CD4-positive, CD25-positive, alpha-beta regulatory T cell (primary cell): ENCODE data around the gene KLHL10. TPM values are rescaled to one million over a fixed set of nuclear protein-coding genes. Genes with fewer than 3 reads are reported as not detected.
"Not testable (repeated sequence)": the region's sequence is repeated elsewhere in the genome, so short reads cannot be mapped to it uniquely, and the experiment has no call there.

Source experiments
- ATAC-seq, 2 donors: fragments of 150-1000 bp; cut with Tn5 transposase; one replicate each; pipeline ENCODE4 v1.10.0; 2021; ENCODE audit warnings: low read depth in 2 of 2, moderate number of reproducible peaks in 2 of 2, moderate library complexity in 1 of 2
- DNase-seq, 3 donors: peaks; one replicate each; pipeline versions ENCODE4 v3.0.0 to v3.0.0-alpha.2; 2012 to 2022; ENCODE audit warnings: mixed read lengths in 1 of 3
- H3K27ac ChIP-seq: one replicate; pipeline ENCODE4 v1.7.0; 2013; ENCODE audit warnings: mild to moderate bottlenecking, low read length; ENCODE audit not compliant: insufficient read depth, poor library complexity, severe bottlenecking
- H3K27me3 ChIP-seq: one replicate; pipeline ENCODE4 v1.7.0; 2013; ENCODE audit warnings: low read length; ENCODE audit not compliant: control insufficient read depth, insufficient read depth
- H3K36me3 ChIP-seq: one replicate; pipeline ENCODE4 v1.7.0; 2013; ENCODE audit warnings: mild to moderate bottlenecking, low read length, moderate library complexity; ENCODE audit not compliant: control insufficient read depth, insufficient read depth
- H3K4me1 ChIP-seq: 2 replicates; pipeline ENCODE4 v1.7.0; 2013; ENCODE audit warnings: mild to moderate bottlenecking, low read length; ENCODE audit not compliant: insufficient read depth, control insufficient read depth, poor library complexity, severe bottlenecking
- H3K4me3 ChIP-seq: one replicate; pipeline ENCODE4 v1.7.0; 2013; ENCODE audit warnings: low read depth, mild to moderate bottlenecking, low read length, moderate library complexity
- H3K9me3 ChIP-seq, 2 experiments: 1 replicate in 1 of 2; 2 replicates in 1 of 2; pipeline ENCODE4 v1.7.0; 2013; ENCODE audit warnings: low read length in 2 of 2, mild to moderate bottlenecking in 1 of 2, moderate library complexity in 1 of 2; ENCODE audit not compliant: control insufficient read depth in 2 of 2
- H3K27ac Mint-ChIP-seq, 3 donors: one replicate each; pipeline ENCODE4 v1.8.0; 2020 to 2022; ENCODE audit warnings: mild to moderate bottlenecking in 3 of 3, mixed read lengths in 3 of 3, moderate library complexity in 2 of 3
- H3K27me3 Mint-ChIP-seq: one replicate; pipeline ENCODE4 v1.8.0; 2022; ENCODE audit warnings: mild to moderate bottlenecking, mixed read lengths
- H3K36me3 Mint-ChIP-seq: one replicate; pipeline ENCODE4 v1.8.0; 2020; ENCODE audit warnings: mixed read lengths
- H3K4me1 Mint-ChIP-seq, 4 donors: one replicate each; pipeline ENCODE4 v1.8.0; 2020 to 2022; ENCODE audit warnings: mixed read lengths in 4 of 4, mild to moderate bottlenecking in 1 of 4
- H3K4me3 Mint-ChIP-seq, 4 donors: one replicate each; pipeline ENCODE4 v1.8.0; 2020 to 2022; ENCODE audit warnings: mild to moderate bottlenecking in 4 of 4, mixed read lengths in 4 of 4, moderate library complexity in 3 of 4
- H3K9me3 Mint-ChIP-seq, 7 donors: one replicate each; pipeline ENCODE4 v1.8.0; 2020 to 2022; ENCODE audit warnings: mixed read lengths in 7 of 7, mild to moderate bottlenecking in 3 of 7, moderate library complexity in 2 of 7
- polyA plus RNA-seq, 4 donors: library from polyadenylated mRNA; unstranded; fragments of 300-500 nt; fragmentation: Illumina TruSeq; gene quantifications; one replicate each; pipeline ENCODE4 v1.2.3, GENCODE V29; 2021
- total RNA-seq: library from RNA; stranded (reverse); gene quantifications from one replicate; pipeline ENCODE4 v1.2.3, GENCODE V29; 2022

KLHL10 gene
- total and polyA plus RNA-seq, 5 donors from 2014 or later = 0.19 to 0.25 (median 0.21) TPM; not detected in 2

- H3K4me1 Mint-ChIP-seq = peaks cover 28 to 50% (median 35%) of the 10 kb centered on the region in 4 donors
- DNase-seq (no peak), ATAC-seq (no peak)
- no peaks in the 10 kb centered on the region for H3K27me3 Mint-ChIP-seq
- Histone ChIP-seq H3K27me3 (no peaks in the 10 kb centered on the region), H3K9me3 (no peaks in the 10 kb centered on the region), H3K4me1 (peaks cover 6% of the 10 kb centered on the region), H3K27ac (no peak overlapping the region), H3K36me3 (peaks cover 31% of the 10 kb centered on the region), H3K4me3 (no peak overlapping the region)
- peaks cover 26% of the 10 kb centered on the region for H3K36me3 Mint-ChIP-seq
- peak overlapping the region in 1 of 4 donors; percentile 10 for H3K4me3 Mint-ChIP-seq
- H3K9me3 Mint-ChIP-seq = no peaks in the 10 kb centered on the region
- no peak overlapping the region for H3K27ac Mint-ChIP-seq
Measured at GRCh38 chr17:41849251-41849990, 11.8 kb downstream of the KLHL10 start.

GRCh38 chr17:41851382-41851781, 13.8 kb downstream of the KLHL10 start:
- not testable (repeated sequence) for DNase-seq, H3K4me3 ChIP-seq, H3K27me3 Mint-ChIP-seq, H3K27ac Mint-ChIP-seq, H3K4me1 ChIP-seq, ATAC-seq, H3K4me3 Mint-ChIP-seq, H3K27me3 ChIP-seq, H3K27ac ChIP-seq, H3K9me3 Mint-ChIP-seq, H3K9me3 ChIP-seq
- H3K36me3 ChIP-seq = peaks cover 40% of the 10 kb centered on the region
- peaks cover 25% of the 10 kb centered on the region for H3K36me3 Mint-ChIP-seq
- H3K4me1 Mint-ChIP-seq = peaks cover 33 to 60% (median 42%) of the 10 kb centered on the region in 4 donors

GRCh38 chr17:41860254-41860931, 22.8 kb downstream of the KLHL10 start:
- no peaks in the 10 kb centered on the region for H3K9me3 Mint-ChIP-seq
- Histone ChIP-seq H3K27me3 (no peaks in the 10 kb centered on the region), H3K4me1 (peaks cover 37% of the 10 kb centered on the region), H3K9me3 (no peaks in the 10 kb centered on the region), H3K4me3 (no peak overlapping the region), H3K36me3 (no peaks in the 10 kb centered on the region), H3K27ac (no peak overlapping the region)
- H3K27ac Mint-ChIP-seq = peak overlapping the region in 2 of 3 donors; percentile 44 to 60
- H3K27me3 Mint-ChIP-seq = no peaks in the 10 kb centered on the region
- H3K4me3 Mint-ChIP-seq = peak overlapping the region in 3 of 4 donors; percentile 41 to 78 (median 68)
- ATAC-seq (no peak), DNase-seq (no peak)
- H3K4me1 Mint-ChIP-seq = peaks cover 13 to 51% (median 28%) of the 10 kb centered on the region in 4 donors
- H3K36me3 Mint-ChIP-seq = no peaks in the 10 kb centered on the region

GRCh38 chr17:41863074-41863848, 25.6 kb downstream of the KLHL10 start:
- Histone ChIP-seq H3K36me3 (peaks cover 14% of the 10 kb centered on the region), H3K27ac (no peak overlapping the region), H3K4me3 (peak overlapping the region; percentile 94), H3K9me3 (no peaks in the 10 kb centered on the region), H3K4me1 (peaks cover 42% of the 10 kb centered on the region), H3K27me3 (no peaks in the 10 kb centered on the region)
- no peaks in the 10 kb centered on the region for H3K27me3 Mint-ChIP-seq
- DNase-seq = peak in 2 of 3 donors; percentile 30 to 72
- H3K36me3 Mint-ChIP-seq = no peaks in the 10 kb centered on the region
- no peak overlapping the region for H3K4me3 Mint-ChIP-seq
- no peaks in the 10 kb centered on the region for H3K9me3 Mint-ChIP-seq
- no peak overlapping the region for H3K27ac Mint-ChIP-seq
- peak; percentile 32 to 35 for ATAC-seq
- peaks cover 13 to 43% (median 28%) of the 10 kb centered on the region in 4 donors for H3K4me1 Mint-ChIP-seq

- peaks cover 45% of the 10 kb centered on the region for H3K4me1 ChIP-seq
- H3K9me3 Mint-ChIP-seq = no peaks in the 10 kb centered on the region
- H3K9me3 ChIP-seq = no peaks in the 10 kb centered on the region
- peaks cover 13 to 47% (median 33%) of the 10 kb centered on the region in 4 donors for H3K4me1 Mint-ChIP-seq
- no peaks in the 10 kb centered on the region for H3K27me3 Mint-ChIP-seq
- H3K27ac ChIP-seq = peak overlapping the region; percentile 85
- DNase-seq (peak in 1 of 3 donors; percentile 47), ATAC-seq (no peak)
- peak overlapping the region; percentile 94 for H3K4me3 ChIP-seq
- no peak overlapping the region for H3K4me3 Mint-ChIP-seq
- no peaks in the 10 kb centered on the region for H3K27me3 ChIP-seq
- peaks cover 6% of the 10 kb centered on the region for H3K36me3 Mint-ChIP-seq
- H3K27ac Mint-ChIP-seq = no peak overlapping the region
- peaks cover 19% of the 10 kb centered on the region for H3K36me3 ChIP-seq
Measured at GRCh38 chr17:41864498-41864835, 26.8 kb downstream of the KLHL10 start.

- peaks cover 21% of the 10 kb centered on the region for H3K36me3 ChIP-seq
- peak; percentile 89 to 90 for ATAC-seq
- no peaks in the 10 kb centered on the region for H3K9me3 Mint-ChIP-seq
- peaks cover 45% of the 10 kb centered on the region for H3K4me1 ChIP-seq
- no peaks in the 10 kb centered on the region for H3K9me3 ChIP-seq
- no peaks in the 10 kb centered on the region for H3K27me3 Mint-ChIP-seq
- peak within 1 kb of the TSS; percentile 85 for H3K27ac ChIP-seq
- H3K36me3 Mint-ChIP-seq = peaks cover 9% of the 10 kb centered on the region
- no peaks in the 10 kb centered on the region for H3K27me3 ChIP-seq
- peak within 1 kb of the TSS; percentile 94 for H3K4me3 ChIP-seq
- DNase-seq = peak; percentile 79 to 93 (median 87)
- H3K27ac Mint-ChIP-seq = peak within 1 kb of the TSS in 1 of 3 donors; percentile 77
- peak within 1 kb of the TSS in 2 of 4 donors; percentile 48 to 54 for H3K4me3 Mint-ChIP-seq
- H3K4me1 Mint-ChIP-seq = peaks cover 9 to 43% (median 28%) of the 10 kb centered on the region in 4 donors
Measured at GRCh38 chr17:41864836-41865595, 27.4 kb downstream of the KLHL10 start, which contains the start of gene KLHL11. TSS of gene KLHL11 (minus strand) at chr17:41865423. CDS start at chr17:41865370, 53 bp downstream.

GRCh38 chr17:41865596-41865893, 27.9 kb downstream of the KLHL10 start:
- H3K4me3 ChIP-seq = peak overlapping the region; percentile 83
- H3K36me3 Mint-ChIP-seq = peaks cover 14% of the 10 kb centered on the region
- no peaks in the 10 kb centered on the region for H3K9me3 ChIP-seq
- DNase-seq (no peak), ATAC-seq (no peak)
- H3K27ac ChIP-seq = peak overlapping the region; percentile 85
- H3K4me1 Mint-ChIP-seq = peaks cover 7 to 37% (median 25%) of the 10 kb centered on the region in 4 donors
- H3K27me3 Mint-ChIP-seq = no peaks in the 10 kb centered on the region
- peaks cover 21% of the 10 kb centered on the region for H3K36me3 ChIP-seq
- H3K27me3 ChIP-seq = no peaks in the 10 kb centered on the region
- no peak overlapping the region for H3K4me3 Mint-ChIP-seq
- no peaks in the 10 kb centered on the region for H3K9me3 Mint-ChIP-seq
- peaks cover 44% of the 10 kb centered on the region for H3K4me1 ChIP-seq
- peak overlapping the region in 1 of 3 donors; percentile 77 for H3K27ac Mint-ChIP-seq
